T-cell (primary cell): ENCODE data around the gene CYTH1. TPM values are rescaled to one million over a fixed set of nuclear protein-coding genes. Genes with fewer than 3 reads are reported as not detected.

Experiments used
- ATAC-seq, 4 experiments: fragments of 200-7000 bp in 3 of 4; fragments of 150-1000 bp in 1 of 4; cut with Tn5 transposase; replicated peaks in 1 of 4; 1 replicate in 3 of 4; 2 replicates in 1 of 4; pipeline ENCODE4 v1.10.0; 2021; ENCODE audit warnings: moderate library complexity in 3 of 4, mild to moderate bottlenecking in 2 of 4, moderate number of reproducible peaks in 1 of 4
- CTCF ChIA-PET, 2 donors: fragments of 300-600 bp; sonication (Branson Sonifier 250); formaldehyde crosslinking; loops; one replicate each; lab custom pipeline; 2022; ENCODE audit warnings: antibody characterized with exemption in 2 of 2; lab: Charles Lee
- POLR2A ChIA-PET, 2 donors: fragments of 300-600 bp; sonication (Branson Sonifier 250); formaldehyde crosslinking; loops; one replicate each; lab custom pipeline; 2022; ENCODE audit warnings: antibody characterized with exemption in 2 of 2; lab: Charles Lee
- DNase-seq, 35 experiments: peaks; one replicate each; pipeline versions ENCODE4 v3.0.0 to v3.0.0-alpha.2; 2013 to 2023
- H3K27ac ChIP-seq: one replicate; pipeline ENCODE4 v1.5.1; 2013; ENCODE audit warnings: low read length
- H3K27me3 ChIP-seq, 2 experiments: replicated peaks in 1 of 2; 1 replicate in 1 of 2; 2 replicates in 1 of 2; pipeline versions ENCODE4 v1.6.1 to v1.7.0; 2013; ENCODE audit warnings: low read length in 1 of 2, mixed read lengths in 1 of 2; ENCODE audit not compliant: control insufficient read depth in 2 of 2, insufficient read depth in 2 of 2; ENCODE audit errors: extremely low read depth in 1 of 2
- H3K36me3 ChIP-seq, 2 donors: 1 replicate in 1 of 2; 2 replicates in 1 of 2; pipeline versions ENCODE4 v1.6.1 to v1.7.0; 2013; ENCODE audit warnings: low read length in 1 of 2; ENCODE audit not compliant: control insufficient read depth in 2 of 2, insufficient read depth in 1 of 2; ENCODE audit errors: extremely low read depth in 1 of 2
- H3K4me1 ChIP-seq, 2 experiments: 1 replicate in 1 of 2; 2 replicates in 1 of 2; pipeline versions ENCODE4 v1.6.1 to v1.7.0; 2013; ENCODE audit warnings: low read length in 2 of 2, mixed read lengths in 1 of 2; ENCODE audit not compliant: insufficient read depth in 2 of 2, control insufficient read depth in 1 of 2; ENCODE audit errors: extremely low read depth in 1 of 2
- H3K4me3 ChIP-seq, 2 donors: 1 replicate in 1 of 2; 2 replicates in 1 of 2; pipeline versions ENCODE4 v1.5.1 to v1.7.0; 2013; ENCODE audit warnings: mild to moderate bottlenecking in 2 of 2, low read length in 1 of 2, moderate library complexity in 1 of 2; ENCODE audit not compliant: control insufficient read depth in 1 of 2; ENCODE audit errors: extremely low read depth in 1 of 2
- H3K9me3 ChIP-seq: 2 replicates; pipeline ENCODE4 v1.7.0; 2013
- H3K27ac Mint-ChIP-seq, 2 donors: one replicate each; pipeline ENCODE4 v1.8.0; 2020 to 2021; ENCODE audit warnings: mild to moderate bottlenecking in 2 of 2, mixed read lengths in 2 of 2
- H3K27me3 Mint-ChIP-seq, 2 donors: one replicate each; pipeline ENCODE4 v1.8.0; 2021 to 2022; ENCODE audit warnings: mixed read lengths in 2 of 2
- H3K36me3 Mint-ChIP-seq: one replicate; pipeline ENCODE4 v1.8.0; 2021; ENCODE audit warnings: mixed read lengths
- H3K4me1 Mint-ChIP-seq, 3 donors: one replicate each; pipeline ENCODE4 v1.8.0; 2020 to 2022; ENCODE audit warnings: mixed read lengths in 3 of 3, mild to moderate bottlenecking in 1 of 3
- H3K4me3 Mint-ChIP-seq, 3 donors: one replicate each; pipeline ENCODE4 v1.8.0; 2020 to 2022; ENCODE audit warnings: mild to moderate bottlenecking in 3 of 3, mixed read lengths in 3 of 3, moderate library complexity in 3 of 3
- H3K9me3 Mint-ChIP-seq, 3 donors: one replicate each; pipeline ENCODE4 v1.8.0; 2020 to 2022; ENCODE audit warnings: mixed read lengths in 3 of 3
- WGBS: methylation state at CpG from one replicate; pipeline ENCODE4 v1.1.5; 2013; ENCODE audit warnings: missing lambda C conversion rate; ENCODE audit not compliant: insufficient coverage; 5-methylcytosine and 5-hydroxymethylcytosine counted together
- total RNA-seq, 35 experiments: library from RNA in 6 of 35; stranded (reverse) in 6 of 35; fragments of 120-200 nt in 1 of 35; gene quantifications; one replicate each; pipeline versions ENCODE4 v1.2.1 to v1.2.4 and lab custom pipeline; 2013 to 2026

Gene CYTH1
- total RNA-seq, 5 donors from 2014 or later (not counting 1 experiment from before 2014, with no cell fraction given): 357 to 509 (median 372) TPM

GRCh38 chr17:78724544-78724943, 57.5 kb downstream of the CYTH1 start:
- H3K9me3 Mint-ChIP-seq: no peaks in the 10 kb centered on the region
- WGBS: 86% methylated on average over 2 of the region's 5 CpGs
- peaks cover 17% of the 10 kb centered on the region for H3K36me3 Mint-ChIP-seq
- Histone ChIP-seq H3K36me3 (peaks cover 7 to 24% of the 10 kb centered on the region in 2 donors), H3K27me3 (no peaks in the 10 kb centered on the region), H3K4me1 (peaks cover 68 to 97% of the 10 kb centered on the region in 2 experiments), H3K27ac (peak overlapping the region; percentile 44), H3K4me3 (peak overlapping the region in 1 of 2 donors; percentile 29), H3K9me3 (no peaks in the 10 kb centered on the region)
- peak in 1 of 35 experiments; percentile 5 for DNase-seq
- no peak for ATAC-seq
- ChIA-PET CTCF (interaction anchor here in 1 of 2 donors (2.0 kb wide), 1 partner anchor 9 kb away, joined by 7 read pairs; no protein-coding TSS in a partner anchor), POLR2A (interaction anchor here in 1 of 2 donors (0.8 kb wide), 1 partner anchor 10 kb away, joined by 3 read pairs; no protein-coding TSS in a partner anchor)
- peak overlapping the region; percentile 62 to 80 (median 74) for H3K4me3 Mint-ChIP-seq
- peak overlapping the region; percentile 87 to 91 for H3K27ac Mint-ChIP-seq
- no peaks in the 10 kb centered on the region for H3K27me3 Mint-ChIP-seq
- peaks cover 95 to 96% (median 95%) of the 10 kb centered on the region in 3 donors for H3K4me1 Mint-ChIP-seq

- Histone ChIP-seq H3K4me1 (peaks cover 70 to 95% of the 10 kb centered on the region in 2 experiments), H3K27me3 (no peaks in the 10 kb centered on the region), H3K4me3 (peak overlapping the region in 1 of 2 donors; percentile 29), H3K27ac (peak overlapping the region; percentile 44), H3K9me3 (no peaks in the 10 kb centered on the region), H3K36me3 (peaks cover 7 to 24% of the 10 kb centered on the region in 2 donors)
- peak overlapping the region; percentile 42 to 80 (median 44) for H3K4me3 Mint-ChIP-seq
- H3K27me3 Mint-ChIP-seq: no peaks in the 10 kb centered on the region
- 100% methylated on average over 4 of the region's 8 CpGs for WGBS
- ChIA-PET POLR2A (no interaction called here), CTCF (no interaction called here)
- peaks cover 17% of the 10 kb centered on the region for H3K36me3 Mint-ChIP-seq
- no peak for ATAC-seq
- no peak for DNase-seq
- H3K27ac Mint-ChIP-seq: peak overlapping the region; percentile 87 to 91
- no peaks in the 10 kb centered on the region for H3K9me3 Mint-ChIP-seq
- H3K4me1 Mint-ChIP-seq: peaks cover 95 to 96% (median 95%) of the 10 kb centered on the region in 3 donors
Observed at GRCh38 chr17:78723957-78724356, 58.1 kb downstream of the CYTH1 start.

- Mint-ChIP-seq H3K4me1 (peaks cover 95 to 97% (median 96%) of the 10 kb centered on the region in 3 donors), H3K27ac (peak overlapping the region; percentile 87 to 91), H3K27me3 (no peaks in the 10 kb centered on the region), H3K4me3 (peak overlapping the region; percentile 39 to 80 (median 47)), H3K36me3 (peaks cover 17% of the 10 kb centered on the region), H3K9me3 (no peaks in the 10 kb centered on the region)
- Histone ChIP-seq H3K4me3 (peak overlapping the region in 1 of 2 donors; percentile 30), H3K4me1 (peaks cover 73 to 97% of the 10 kb centered on the region in 2 experiments), H3K9me3 (no peaks in the 10 kb centered on the region), H3K27me3 (no peaks in the 10 kb centered on the region), H3K36me3 (peaks cover 7 to 29% of the 10 kb centered on the region in 2 donors), H3K27ac (peak overlapping the region; percentile 53)
- DNase-seq (no peak), ATAC-seq (no peak)
- ChIA-PET CTCF (interaction anchor here (0.5 to 1.4 kb wide), 2 partner anchors 15 to 62 kb away, joined by 3 to 4 read pairs; no protein-coding TSS in a partner anchor), POLR2A (no interaction called here)
- 84% methylated on average over 24 of the region's 25 CpGs for WGBS
Observed at GRCh38 chr17:78723001-78723796, 58.9 kb downstream of the CYTH1 start.

- Histone ChIP-seq H3K4me1 (peaks cover 72 to 97% of the 10 kb centered on the region in 2 experiments), H3K9me3 (no peaks in the 10 kb centered on the region), H3K4me3 (peak overlapping the region in 1 of 2 donors; percentile 25), H3K36me3 (peaks cover 7 to 26% of the 10 kb centered on the region in 2 donors), H3K27me3 (no peaks in the 10 kb centered on the region), H3K27ac (peak overlapping the region; percentile 53)
- H3K36me3 Mint-ChIP-seq: peaks cover 17% of the 10 kb centered on the region
- POLR2A ChIA-PET: interaction anchor here (0.5 to 0.8 kb wide), 4 partner anchors 11 to 26 kb away, joined by 3 read pairs; no protein-coding TSS in a partner anchor
- ATAC-seq: peak in 2 of 4 experiments; percentile 12 to 29
- peaks cover 95 to 97% (median 96%) of the 10 kb centered on the region in 3 donors for H3K4me1 Mint-ChIP-seq
- WGBS: 53% methylated on average over 6 of the region's 7 CpGs
- CTCF ChIA-PET: interaction anchor here in 1 of 2 donors (1.1 to 1.4 kb wide), 2 partner anchors 13 to 14 kb away, joined by 3 to 4 read pairs; no protein-coding TSS in a partner anchor
- no peaks in the 10 kb centered on the region for H3K27me3 Mint-ChIP-seq
- peak overlapping the region; percentile 39 to 80 (median 44) for H3K4me3 Mint-ChIP-seq
- H3K27ac Mint-ChIP-seq: peak overlapping the region; percentile 79 to 91
- peak in 7 of 35 experiments; percentile 22 to 48 (median 22) for DNase-seq
- H3K9me3 Mint-ChIP-seq: no peaks in the 10 kb centered on the region
Observed at GRCh38 chr17:78722246-78722761, 59.8 kb downstream of the CYTH1 start.

GRCh38 chr17:78719630-78720298, 62.3 kb downstream of the CYTH1 start:
- no peak overlapping the region for H3K4me3 ChIP-seq
- peaks cover 69 to 92% of the 10 kb centered on the region in 2 experiments for H3K4me1 ChIP-seq
- DNase-seq (no peak), ATAC-seq (no peak)
- Mint-ChIP-seq H3K4me1 (peaks cover 95 to 98% (median 96%) of the 10 kb centered on the region in 3 donors), H3K36me3 (peaks cover 8% of the 10 kb centered on the region), H3K27ac (peak overlapping the region; percentile 68 to 89), H3K27me3 (no peaks in the 10 kb centered on the region), H3K4me3 (peak overlapping the region; percentile 44 to 83 (median 50)), H3K9me3 (no peaks in the 10 kb centered on the region)
- H3K27me3 ChIP-seq: no peaks in the 10 kb centered on the region
- POLR2A ChIA-PET: interaction anchor here (0.6 to 0.7 kb wide), 2 partner anchors 7 to 14 kb away, joined by 7 to 9 read pairs; no protein-coding TSS in a partner anchor
- peak overlapping the region; percentile 31 for H3K27ac ChIP-seq
- peaks cover 7 to 21% of the 10 kb centered on the region in 2 donors for H3K36me3 ChIP-seq
- CTCF ChIA-PET: no interaction called here
- 100% methylated on average over 1 of the region's 4 CpGs for WGBS
- H3K9me3 ChIP-seq: no peaks in the 10 kb centered on the region
